Calu3 (cell line): ENCODE results near the gene ULK2. TPM values are rescaled to one million over a fixed set of nuclear protein-coding genes. Genes with fewer than 3 reads are reported as not detected.
A peak's percentile ranks its signal among the peaks of the same experiment; 100 is the strongest.

Source experiments
- BruUV-seq: library from RNA; stranded (reverse); fragments of 400-500 nt; replicated peaks from 2 replicates; lab custom pipeline; 2021; lab: Mats Ljungman, UMichigan
- CTCF ChIA-PET: fragments of 300-600 bp; sonication (Branson Sonifier 250); formaldehyde crosslinking; loops from one replicate; lab custom pipeline; 2022; ENCODE audit warnings: antibody characterized with exemption; lab: Charles Lee
- DNase-seq: peaks from one replicate; pipeline ENCODE4 v3.0.0; 2022
- H3K27ac Mint-ChIP-seq: one replicate; pipeline ENCODE4 v1.8.0; 2022; ENCODE audit warnings: mixed read lengths; ENCODE audit not compliant: unreplicated experiment
- H3K27me3 Mint-ChIP-seq: one replicate; pipeline ENCODE4 v1.8.0; 2022; ENCODE audit warnings: mixed read lengths; ENCODE audit not compliant: unreplicated experiment
- H3K36me3 Mint-ChIP-seq: one replicate; pipeline ENCODE4 v1.8.0; 2022; ENCODE audit warnings: mild to moderate bottlenecking, moderate library complexity, mixed read lengths; ENCODE audit not compliant: insufficient read depth, unreplicated experiment
- H3K4me1 Mint-ChIP-seq: one replicate; pipeline ENCODE4 v1.8.0; 2022; ENCODE audit warnings: mild to moderate bottlenecking, low read depth, mixed read lengths; ENCODE audit not compliant: unreplicated experiment
- H3K4me3 Mint-ChIP-seq: one replicate; pipeline ENCODE4 v1.8.0; 2022; ENCODE audit warnings: mild to moderate bottlenecking, low read depth, moderate library complexity, mixed read lengths; ENCODE audit not compliant: unreplicated experiment
- H3K9me3 Mint-ChIP-seq: one replicate; pipeline ENCODE4 v1.8.0; 2022; ENCODE audit warnings: low read depth, mixed read lengths; ENCODE audit not compliant: unreplicated experiment
- intact Hi-C: fragments of 100-400 bp; cut with micrococcal nuclease; formaldehyde crosslinking; loops from one replicate; pipeline ENCODE4 v1.10.0; 2022; ENCODE audit not compliant: unreplicated experiment
- total RNA-seq: library from RNA; stranded (reverse); gene quantifications from 2 replicates; pipeline ENCODE4 v1.2.3, GENCODE V29; 2022
- TF ChIP-seq, protein P1 (sequence below): fragments of 200-600 bp; IDR thresholded peaks from one replicate; pipeline ENCODE4 v1.8.0; 2022; ENCODE audit warnings: antibody characterized with exemption; ENCODE audit not compliant: unreplicated experiment

Gene ULK2
- total RNA-seq, 1 experiment from 2014 or later: 4.7 TPM

- Mint-ChIP-seq H3K9me3 (no peaks in the 10 kb centered on the region), H3K36me3 (no peaks in the 10 kb centered on the region), H3K4me1 (peaks cover 29% of the 10 kb centered on the region), H3K27ac (no peak overlapping the region), H3K27me3 (peaks cover 5% of the 10 kb centered on the region), H3K4me3 (no peak overlapping the region)
- no TSS peak for BruUV-seq
- CTCF ChIA-PET: interaction anchor here (1.1 to 1.7 kb wide), 4 partner anchors 9 to 105 kb away, joined by 3 to 11 read pairs (median 5); partner anchors contain the start of gene ALDH3A2
- peak; percentile 72 for DNase-seq
- TF ChIP-seq, protein P1, sequence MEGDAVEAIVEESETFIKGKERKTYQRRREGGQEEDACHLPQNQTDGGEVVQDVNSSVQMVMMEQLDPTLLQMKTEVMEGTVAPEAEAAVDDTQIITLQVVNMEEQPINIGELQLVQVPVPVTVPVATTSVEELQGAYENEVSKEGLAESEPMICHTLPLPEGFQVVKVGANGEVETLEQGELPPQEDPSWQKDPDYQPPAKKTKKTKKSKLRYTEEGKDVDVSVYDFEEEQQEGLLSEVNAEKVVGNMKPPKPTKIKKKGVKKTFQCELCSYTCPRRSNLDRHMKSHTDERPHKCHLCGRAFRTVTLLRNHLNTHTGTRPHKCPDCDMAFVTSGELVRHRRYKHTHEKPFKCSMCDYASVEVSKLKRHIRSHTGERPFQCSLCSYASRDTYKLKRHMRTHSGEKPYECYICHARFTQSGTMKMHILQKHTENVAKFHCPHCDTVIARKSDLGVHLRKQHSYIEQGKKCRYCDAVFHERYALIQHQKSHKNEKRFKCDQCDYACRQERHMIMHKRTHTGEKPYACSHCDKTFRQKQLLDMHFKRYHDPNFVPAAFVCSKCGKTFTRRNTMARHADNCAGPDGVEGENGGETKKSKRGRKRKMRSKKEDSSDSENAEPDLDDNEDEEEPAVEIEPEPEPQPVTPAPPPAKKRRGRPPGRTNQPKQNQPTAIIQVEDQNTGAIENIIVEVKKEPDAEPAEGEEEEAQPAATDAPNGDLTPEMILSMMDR: peak; percentile 61
- intact Hi-C loops: no loop called here
These were observed 113.9 kb downstream of the ULK2 start for GRCh38 chr17:19753661-19754463.

DNA sequence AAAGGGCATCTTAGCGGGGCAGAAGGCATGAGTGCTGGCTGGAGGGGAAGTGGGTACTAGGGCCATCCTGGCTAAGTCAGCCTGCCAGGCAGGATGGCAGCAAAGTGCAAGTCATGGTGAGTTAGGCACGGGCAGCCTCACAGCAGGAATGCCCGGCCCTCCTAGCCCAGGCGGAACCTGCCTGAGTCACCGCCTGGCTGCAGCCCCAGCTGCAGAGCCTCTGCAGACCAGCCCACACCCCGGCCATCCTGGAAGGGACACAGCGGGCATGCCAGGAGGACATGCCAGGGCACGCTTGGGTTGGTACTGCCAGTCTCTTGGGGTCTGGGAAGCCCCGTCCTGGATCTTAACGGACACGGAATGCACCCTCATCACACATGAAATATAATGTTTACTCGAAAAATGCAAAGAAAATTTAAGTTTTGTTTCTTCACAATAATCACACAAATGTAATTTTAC is 114.7 kb downstream of the ULK2 start:
- intact Hi-C loops: no loop called here
- peaks cover 31% of the 10 kb centered on the region for H3K4me1 Mint-ChIP-seq
- peak; percentile 79 for DNase-seq
- TF ChIP-seq, protein P1: no peak
- CTCF ChIA-PET: interaction anchor here (1.1 to 1.7 kb wide), 4 partner anchors 8 to 104 kb away, joined by 3 to 11 read pairs (median 5); partner anchors contain the start of gene ALDH3A2
- BruUV-seq: no TSS peak
- no peak overlapping the region for H3K4me3 Mint-ChIP-seq
- H3K27me3 Mint-ChIP-seq: no peaks in the 10 kb centered on the region
- H3K27ac Mint-ChIP-seq: peak overlapping the region; percentile 72
- H3K9me3 Mint-ChIP-seq: no peaks in the 10 kb centered on the region
- H3K36me3 Mint-ChIP-seq: peaks cover under 1% of the 10 kb centered on the region

GRCh38 chr17:19752216-19753050 is 115.3 kb downstream of the ULK2 start:
- Mint-ChIP-seq H3K9me3 (no peaks in the 10 kb centered on the region), H3K27me3 (no peaks in the 10 kb centered on the region), H3K36me3 (peaks cover 4% of the 10 kb centered on the region), H3K4me3 (no peak overlapping the region), H3K4me1 (peaks cover 31% of the 10 kb centered on the region), H3K27ac (peak overlapping the region; percentile 72)
- intact Hi-C loops: no loop called here
- no TSS peak for BruUV-seq
- TF ChIP-seq, protein P1: no peak
- CTCF ChIA-PET: interaction anchor here (1.5 to 1.7 kb wide), 2 partner anchors 10 to 104 kb away, joined by 4 to 11 read pairs; partner anchors contain the start of gene ALDH3A2
- DNase-seq: no peak

GRCh38 chr17:19750835-19751234 is 116.9 kb downstream of the ULK2 start:
- no peaks in the 10 kb centered on the region for H3K9me3 Mint-ChIP-seq
- H3K4me1 Mint-ChIP-seq: peaks cover 36% of the 10 kb centered on the region
- no peak overlapping the region for H3K4me3 Mint-ChIP-seq
- intact Hi-C loops: no loop called here
- H3K27me3 Mint-ChIP-seq: no peaks in the 10 kb centered on the region
- H3K36me3 Mint-ChIP-seq: peaks cover 4% of the 10 kb centered on the region
- no peak for DNase-seq
- no TSS peak for BruUV-seq
- TF ChIP-seq, protein P1: no peak
- peak overlapping the region; percentile 33 for H3K27ac Mint-ChIP-seq
- CTCF ChIA-PET: no interaction called here
